ENCODE data around the gene PPP2R3C.

GRCh38 chr14:35134329-35135123 is 12.7 kb upstream of the PPP2R3C start:
- TF ChIP-seq, protein P1, sequence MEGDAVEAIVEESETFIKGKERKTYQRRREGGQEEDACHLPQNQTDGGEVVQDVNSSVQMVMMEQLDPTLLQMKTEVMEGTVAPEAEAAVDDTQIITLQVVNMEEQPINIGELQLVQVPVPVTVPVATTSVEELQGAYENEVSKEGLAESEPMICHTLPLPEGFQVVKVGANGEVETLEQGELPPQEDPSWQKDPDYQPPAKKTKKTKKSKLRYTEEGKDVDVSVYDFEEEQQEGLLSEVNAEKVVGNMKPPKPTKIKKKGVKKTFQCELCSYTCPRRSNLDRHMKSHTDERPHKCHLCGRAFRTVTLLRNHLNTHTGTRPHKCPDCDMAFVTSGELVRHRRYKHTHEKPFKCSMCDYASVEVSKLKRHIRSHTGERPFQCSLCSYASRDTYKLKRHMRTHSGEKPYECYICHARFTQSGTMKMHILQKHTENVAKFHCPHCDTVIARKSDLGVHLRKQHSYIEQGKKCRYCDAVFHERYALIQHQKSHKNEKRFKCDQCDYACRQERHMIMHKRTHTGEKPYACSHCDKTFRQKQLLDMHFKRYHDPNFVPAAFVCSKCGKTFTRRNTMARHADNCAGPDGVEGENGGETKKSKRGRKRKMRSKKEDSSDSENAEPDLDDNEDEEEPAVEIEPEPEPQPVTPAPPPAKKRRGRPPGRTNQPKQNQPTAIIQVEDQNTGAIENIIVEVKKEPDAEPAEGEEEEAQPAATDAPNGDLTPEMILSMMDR (IDR thresholded peaks at IDR 0.05) = no peak
- no peak for TF ChIP-seq POLR2AphosphoS5 (IDR thresholded peaks at IDR 0.05)
- no peak for TF ChIP-seq POLR2A (IDR thresholded peaks at IDR 0.05)
- TF ChIP-seq EP300 (IDR thresholded peaks at IDR 0.05) = no peak

All from upper lobe of left lung (tissue), 4 donors.